ENCODE results near the gene RIC3.
"Not testable (repeated sequence)": the region's sequence is repeated elsewhere in the genome, so short reads cannot be mapped to it uniquely, and the experiment has no call there.

RIC3 gene

DNA sequence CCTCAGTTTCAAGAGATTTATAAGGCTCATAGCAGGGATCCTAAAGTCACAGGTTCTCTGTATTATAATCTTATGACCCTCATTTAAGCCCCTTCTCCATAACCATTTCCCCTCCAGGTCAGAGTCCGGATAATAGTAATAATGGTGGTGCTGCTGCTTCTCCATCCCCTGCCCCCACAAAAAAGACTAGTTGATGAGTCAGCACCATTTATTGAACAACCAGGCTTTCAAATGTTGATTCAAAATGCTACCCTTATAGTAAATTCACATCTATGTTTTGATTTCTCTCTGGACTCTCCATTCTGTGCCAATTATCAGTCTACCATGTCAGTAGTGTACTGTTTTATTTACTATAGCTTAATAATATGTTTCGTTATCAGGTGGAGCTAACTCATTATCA is 17.6 kb upstream of the RIC3 start:
- no peak for DNase-seq

DNA sequence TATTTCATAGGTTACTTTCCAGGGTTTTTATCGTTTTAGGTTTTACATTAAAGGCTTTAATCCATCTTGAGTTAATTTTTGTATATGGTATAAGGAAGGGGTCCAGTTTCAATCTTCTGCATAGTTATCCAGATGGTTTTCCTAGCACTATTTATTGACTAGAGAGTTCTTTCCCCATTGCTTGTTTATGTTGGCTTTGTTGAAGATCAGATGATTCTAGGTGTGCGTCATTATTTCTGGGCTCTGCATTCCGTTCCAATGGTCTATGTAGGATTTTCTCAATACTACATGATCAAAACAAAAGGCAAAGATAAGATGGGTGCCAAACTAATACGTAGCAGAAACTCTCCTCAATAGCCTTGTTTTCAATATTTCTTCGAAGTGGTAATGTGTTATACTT is 14.3 kb upstream of the RIC3 start:
- DNase-seq: no peak

DNA sequence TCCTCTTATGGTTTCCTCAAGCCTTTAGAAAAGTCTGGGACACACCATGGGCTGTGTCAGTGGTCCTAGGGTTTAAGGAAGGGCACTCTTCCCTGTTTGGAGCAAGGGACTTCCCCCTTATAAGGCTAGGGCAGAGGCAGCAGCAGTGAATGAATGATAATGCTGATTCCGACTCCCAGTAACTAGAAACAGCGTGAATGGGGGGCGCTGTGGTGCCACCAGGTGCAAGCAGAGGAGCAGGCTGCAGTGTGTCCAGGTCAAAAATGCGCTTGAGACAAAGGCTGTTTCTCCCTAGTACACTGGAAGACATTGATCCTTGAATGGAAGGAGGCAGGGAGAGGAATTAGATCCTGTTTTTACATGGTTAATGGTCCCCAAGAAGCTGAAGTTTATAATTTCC is 11.6 kb upstream of the RIC3 start:
- DNase-seq: no peak

DNA sequence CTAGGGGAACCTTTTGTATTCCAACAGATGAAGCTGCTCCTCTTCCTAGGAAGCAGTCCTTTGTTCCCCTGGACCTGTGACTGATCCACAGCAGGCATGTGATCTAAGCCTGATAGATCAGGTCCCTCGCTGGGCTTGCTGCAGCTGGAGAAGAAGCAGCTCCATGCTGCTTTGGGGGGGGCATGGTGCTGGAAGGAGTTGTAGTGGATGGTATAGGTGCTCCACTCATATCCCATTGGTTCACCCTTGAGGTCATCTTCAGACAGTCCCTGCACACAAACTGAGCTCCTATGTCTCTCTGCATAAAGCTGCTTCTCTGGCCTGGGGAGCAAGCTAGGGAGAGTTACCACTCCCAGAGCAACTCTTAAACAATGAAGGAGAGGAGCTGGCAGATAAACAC is 9.5 kb upstream of the RIC3 start:
- DNase-seq: no peak

DNA sequence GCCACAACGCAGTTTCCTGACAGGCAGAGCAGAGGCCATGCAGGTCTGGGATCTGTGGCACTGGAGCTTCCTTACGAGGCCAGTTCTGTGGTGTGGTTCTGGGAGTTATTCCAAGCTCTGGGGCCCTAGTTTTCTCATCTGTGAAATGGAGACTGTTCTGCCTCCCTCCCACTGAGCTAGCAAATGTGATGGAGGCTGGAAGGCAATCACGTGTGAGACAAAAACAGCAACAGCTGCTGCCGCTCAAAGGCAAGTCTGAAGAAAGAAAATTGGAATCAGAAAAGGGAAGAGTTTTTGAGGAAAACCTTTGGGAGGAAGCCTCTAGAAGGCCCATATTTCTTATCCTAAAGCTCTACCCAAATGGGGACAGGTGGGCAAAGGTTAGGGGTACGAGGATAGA is 8.3 kb upstream of the RIC3 start:
- no peak for DNase-seq

DNA sequence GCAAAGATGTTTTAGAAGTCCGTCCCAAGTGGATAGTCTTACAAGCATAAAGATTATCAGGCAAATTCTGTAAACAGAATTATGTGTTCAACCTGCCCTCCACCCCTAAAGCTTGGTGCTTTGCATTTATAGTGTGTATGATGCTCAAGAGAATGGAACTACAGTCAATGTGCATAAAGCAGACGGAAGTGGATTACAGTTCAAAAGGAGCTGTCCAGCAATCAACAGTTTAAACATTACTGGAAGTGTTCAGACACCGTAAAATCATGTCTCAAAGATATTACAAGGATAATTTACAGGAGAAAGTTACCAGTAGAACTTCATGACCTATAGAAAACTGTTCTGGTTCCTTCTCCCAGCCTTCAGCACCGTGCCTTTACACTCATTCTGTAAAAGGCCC is 1.0 kb downstream of the RIC3 start:
- DNase-seq: no peak

DNA sequence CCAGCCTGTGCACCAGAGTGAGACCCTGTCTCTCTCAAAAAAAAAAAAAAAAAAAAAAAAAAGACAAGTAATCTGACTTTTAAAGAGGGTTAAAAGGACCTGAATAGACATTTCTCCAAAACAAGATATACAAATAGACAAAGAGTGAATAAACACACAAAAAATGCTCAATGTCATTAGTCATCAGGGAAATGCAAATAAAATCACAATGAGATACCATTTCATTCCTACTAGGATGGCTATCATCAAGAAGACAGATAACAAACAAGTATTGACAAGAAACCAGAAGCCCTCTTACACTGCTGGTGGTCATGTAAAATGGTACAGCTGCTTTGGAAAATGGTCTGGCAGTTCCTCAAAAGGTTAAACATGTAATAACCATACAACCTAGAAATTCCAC is 4.1 kb downstream of the RIC3 start:
- DNase-seq: no peak

DNA sequence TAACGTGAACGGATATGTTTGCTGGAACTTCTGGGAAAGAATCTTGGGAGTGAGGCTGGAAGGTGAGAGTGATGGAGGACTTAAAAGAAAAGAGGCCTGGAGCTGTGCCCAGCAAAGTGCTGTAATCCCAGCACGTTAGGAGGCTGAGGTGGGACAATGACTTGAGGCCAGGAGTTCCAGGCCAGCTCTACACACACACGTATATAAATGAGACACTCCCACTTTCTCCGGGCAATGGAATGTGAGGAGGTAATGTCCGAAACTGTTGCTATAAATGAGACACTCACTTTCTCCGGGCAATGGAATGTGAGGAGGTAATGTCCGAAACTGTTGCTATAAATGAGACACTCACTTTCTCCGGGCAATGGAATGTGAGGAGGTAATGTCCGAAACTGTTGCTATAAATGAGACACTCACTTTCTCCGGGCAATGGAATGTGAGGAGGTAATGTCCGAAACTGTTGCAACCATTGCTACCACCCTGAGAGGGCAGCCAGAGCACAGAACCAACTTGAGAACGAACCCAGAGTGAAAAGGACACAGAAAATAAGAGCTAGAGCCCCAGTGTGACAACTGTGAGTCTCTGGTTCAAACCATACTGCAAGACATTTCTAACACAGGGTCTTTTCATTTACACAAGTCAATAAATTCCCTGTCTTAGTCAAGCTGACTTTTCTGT is 7.1 kb downstream of the RIC3 start:
- DNase-seq: not testable (repeated sequence)

DNA sequence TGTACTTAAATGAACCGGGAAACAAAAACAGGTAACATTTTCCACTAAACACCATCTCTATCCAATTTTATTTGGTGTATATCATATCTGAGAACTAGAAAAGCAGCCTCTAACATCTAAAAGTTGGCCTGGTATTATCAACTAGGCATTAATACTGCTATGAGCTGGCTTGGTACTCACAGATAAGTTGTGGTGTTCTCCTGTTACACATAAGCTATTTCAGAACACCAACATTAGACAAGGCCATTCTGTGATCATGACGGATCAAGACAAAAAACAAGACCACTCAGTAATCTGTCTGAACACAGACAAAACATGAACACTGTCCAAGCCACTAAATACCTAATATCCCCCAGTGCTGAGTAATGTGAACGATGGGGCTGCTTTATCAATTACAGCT is 11.9 kb downstream of the RIC3 start:
- no peak for DNase-seq

DNA sequence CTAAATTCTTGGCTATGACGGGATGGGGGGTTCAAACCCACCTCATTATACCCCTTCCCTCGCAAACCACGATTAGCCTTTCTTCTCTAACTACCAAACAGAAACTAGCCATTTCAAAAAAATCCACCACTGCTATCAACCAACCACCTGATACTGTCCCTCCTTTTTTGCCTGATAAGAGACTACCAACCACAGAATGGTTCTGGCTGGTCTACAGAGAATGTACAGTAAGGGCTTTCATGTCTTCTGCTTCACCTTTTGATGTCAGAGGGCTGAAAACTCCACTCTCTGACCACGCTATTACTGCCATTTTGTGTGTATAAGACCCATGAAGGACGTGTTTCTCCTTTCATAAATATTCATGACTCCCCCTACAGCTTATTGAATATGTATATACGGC is 19.1 kb downstream of the RIC3 start:
- no peak for DNase-seq

DNA sequence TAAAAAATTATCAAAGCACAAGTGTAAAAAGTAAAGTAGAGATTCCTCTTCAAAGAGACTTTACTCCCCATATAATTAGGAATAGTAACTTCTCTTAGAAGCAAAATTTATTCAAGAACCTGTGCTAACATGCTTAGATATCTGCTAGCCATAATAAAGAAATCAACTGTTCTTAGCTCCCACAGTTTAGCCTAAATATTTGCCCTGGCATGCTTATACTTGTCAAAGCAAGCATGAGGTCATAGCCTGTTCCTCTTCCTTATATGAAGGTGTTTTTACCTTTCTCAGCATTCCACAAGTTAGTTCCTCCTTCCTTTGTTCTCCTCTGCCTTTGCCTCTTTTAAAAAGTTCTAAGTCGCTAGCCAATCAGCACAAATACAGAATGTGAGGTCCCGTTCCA is 30.3 kb downstream of the RIC3 start:
- no peak for DNase-seq

DNA sequence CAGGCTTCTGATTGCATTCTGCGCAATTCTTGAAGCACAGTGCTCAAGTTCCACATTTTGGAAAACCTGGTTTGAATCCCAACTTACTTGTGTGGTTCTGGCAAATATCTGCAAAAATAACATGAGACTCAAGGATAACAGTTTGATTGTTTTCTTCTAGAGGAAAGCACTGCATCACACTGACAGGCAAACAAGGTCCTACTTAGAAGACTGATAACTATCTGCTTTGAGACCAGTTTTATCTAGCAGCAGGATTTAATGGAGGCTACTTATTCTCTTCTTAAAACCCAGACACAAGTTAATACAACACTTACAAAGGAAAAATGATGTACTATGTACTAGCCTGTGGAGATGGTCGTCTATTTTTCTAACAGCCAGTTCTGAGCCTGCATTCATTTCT is 41.4 kb downstream of the RIC3 start:
- no peak for DNase-seq

DNA sequence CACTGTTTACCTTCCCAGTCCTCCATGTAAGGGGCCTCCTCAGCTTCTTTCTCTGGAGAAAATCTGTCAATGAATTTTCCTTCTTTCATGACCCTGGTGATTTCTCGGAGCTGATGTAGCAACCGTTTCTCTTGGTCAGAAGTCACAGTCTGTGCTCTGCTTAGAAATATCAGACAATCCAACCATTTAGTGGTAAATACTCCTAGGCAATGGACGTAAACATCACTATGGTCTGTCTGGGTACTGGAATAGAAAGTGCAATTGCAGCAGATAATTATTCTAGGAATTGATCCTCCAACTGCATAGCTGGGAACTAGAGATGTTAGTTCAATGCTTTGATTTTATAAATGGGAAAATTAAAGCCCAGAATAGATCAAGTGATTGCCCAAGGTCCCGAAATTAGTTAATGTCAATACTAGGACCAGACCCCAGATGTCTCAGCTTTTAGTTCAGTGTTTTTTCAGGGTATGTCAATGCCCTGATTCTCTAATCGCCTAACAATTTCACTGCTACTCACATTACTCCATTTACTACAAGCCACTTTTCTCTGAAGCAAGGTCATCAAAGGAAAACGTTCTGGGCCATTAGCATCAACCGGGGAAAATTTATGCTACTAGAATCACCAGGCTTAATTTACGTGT is 42.1 kb downstream of the RIC3 start:
- DNase-seq: no peak

DNA sequence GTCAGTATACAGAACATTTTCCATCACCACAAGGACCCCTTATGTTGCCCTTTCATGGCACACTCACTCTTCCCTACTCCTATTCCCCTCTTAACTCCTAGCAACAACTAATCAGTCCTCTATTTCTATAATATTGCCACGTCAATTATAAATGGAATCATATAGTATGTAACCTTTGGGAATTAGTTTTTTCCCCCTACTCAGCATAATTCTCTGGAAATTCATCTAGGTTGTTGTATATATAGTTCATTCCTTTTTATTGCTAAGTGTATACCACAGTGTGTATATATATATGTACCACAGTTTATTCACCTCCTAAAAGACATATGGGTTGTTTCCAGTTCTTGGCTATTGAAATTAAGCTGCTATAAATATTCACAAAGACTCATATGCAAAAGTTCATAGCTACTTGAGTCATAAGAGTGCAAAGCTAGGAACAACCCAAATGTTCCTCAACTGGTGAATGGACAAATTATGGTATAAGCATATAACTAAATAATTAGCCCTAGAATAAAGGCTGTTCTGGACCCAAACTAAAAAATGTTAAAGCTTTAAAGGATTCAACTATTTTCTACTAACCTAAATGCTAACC is 46.6 kb downstream of the RIC3 start:
- no peak for DNase-seq

DNA sequence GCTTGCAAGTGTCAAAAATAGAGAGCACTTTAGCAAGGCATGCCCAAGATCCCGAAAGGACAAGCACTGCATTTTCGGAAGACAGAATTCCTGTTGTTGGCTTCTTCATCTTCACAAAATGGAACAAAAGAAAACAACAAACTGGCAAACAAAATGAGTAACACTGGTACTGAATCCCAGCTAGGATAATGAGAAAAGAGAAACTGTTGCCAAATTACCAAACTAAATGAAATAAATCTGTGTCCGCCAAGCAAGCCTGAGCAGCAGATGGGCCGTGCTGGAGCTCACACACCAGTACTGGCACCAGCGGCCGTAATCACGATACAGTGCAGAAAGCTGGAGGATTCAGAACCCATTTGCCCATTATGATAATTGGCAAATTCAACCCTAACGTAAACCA is 57.2 kb downstream of the RIC3 start:
- DNase-seq: no peak

DNA sequence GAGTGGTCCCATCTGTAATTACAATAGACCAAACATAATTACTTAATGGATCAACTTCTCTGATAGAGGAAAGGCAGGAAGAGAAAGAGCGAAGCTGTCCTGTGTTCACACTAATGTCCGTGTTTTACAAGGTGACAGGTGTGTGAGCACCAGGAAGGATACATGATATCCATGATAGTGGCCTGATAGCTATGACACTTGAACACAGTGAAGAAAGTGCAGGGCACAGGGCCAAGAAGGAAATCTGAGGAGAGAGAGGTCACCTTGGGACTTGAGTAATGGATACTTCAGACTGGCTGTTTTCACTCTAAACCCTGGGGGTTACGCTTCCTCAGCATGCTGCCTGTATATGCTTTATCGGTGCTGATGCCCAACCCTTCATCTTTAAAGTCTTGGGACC is 58.4 kb downstream of the RIC3 start:
- DNase-seq: no peak

DNA sequence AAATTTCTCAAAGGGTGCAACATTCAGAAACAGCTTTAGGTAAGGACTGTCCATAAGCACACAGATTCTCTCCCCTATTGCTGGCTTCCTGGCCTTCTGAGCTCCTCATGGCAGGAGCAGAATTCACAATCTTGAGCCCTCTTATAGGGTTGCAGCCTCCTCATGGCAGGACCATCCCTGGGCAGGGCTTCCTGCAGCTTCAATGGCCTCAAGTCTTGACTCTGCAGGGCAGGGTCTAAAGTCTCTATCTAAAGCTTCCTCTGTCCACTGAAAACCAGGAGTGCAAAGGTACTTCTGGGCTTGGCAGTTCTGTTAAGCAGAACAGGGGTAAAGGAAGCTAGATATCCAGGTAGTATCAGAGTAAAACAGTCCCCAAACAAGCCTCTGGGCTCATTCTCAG is 59.1 kb downstream of the RIC3 start:
- DNase-seq: no peak

DNA sequence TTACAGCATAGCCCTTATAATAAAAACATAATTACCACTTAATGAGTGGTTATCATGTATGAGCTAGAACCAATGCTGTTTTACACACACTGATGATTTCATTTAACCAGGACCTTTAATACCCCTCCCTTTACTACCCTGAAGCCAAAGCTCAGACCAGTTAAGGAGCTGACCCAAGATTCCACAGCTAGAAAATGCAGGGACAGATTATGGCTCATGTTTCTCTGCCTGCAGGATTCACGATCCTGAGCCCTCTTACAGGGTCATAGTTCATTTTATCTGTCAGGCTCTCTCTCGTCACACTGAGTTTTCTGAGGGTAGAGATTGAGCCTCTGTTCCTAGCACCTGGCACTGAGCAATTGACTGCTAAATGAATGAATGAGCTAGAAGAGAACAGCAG is 60.4 kb downstream of the RIC3 start:
- DNase-seq: no peak

DNA sequence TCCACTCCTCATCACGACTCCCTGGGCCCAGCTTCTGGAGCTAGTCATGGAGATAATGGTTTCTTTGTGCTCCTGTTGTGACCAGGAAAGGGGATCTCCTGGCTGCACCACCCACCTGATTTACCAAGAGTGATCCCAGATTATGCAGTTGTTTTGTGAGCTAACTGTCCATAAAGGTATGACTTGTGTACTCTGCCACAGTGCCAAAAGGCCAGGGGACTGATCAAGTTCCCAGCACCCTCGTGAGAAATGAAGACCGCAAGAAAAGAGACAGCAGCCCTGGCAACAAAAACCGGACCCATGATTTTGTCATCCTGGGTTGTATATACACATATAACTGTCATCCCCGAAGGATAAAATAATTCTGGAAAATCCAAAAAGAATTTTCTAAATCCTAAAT is 61.2 kb downstream of the RIC3 start:
- DNase-seq: no peak

DNA sequence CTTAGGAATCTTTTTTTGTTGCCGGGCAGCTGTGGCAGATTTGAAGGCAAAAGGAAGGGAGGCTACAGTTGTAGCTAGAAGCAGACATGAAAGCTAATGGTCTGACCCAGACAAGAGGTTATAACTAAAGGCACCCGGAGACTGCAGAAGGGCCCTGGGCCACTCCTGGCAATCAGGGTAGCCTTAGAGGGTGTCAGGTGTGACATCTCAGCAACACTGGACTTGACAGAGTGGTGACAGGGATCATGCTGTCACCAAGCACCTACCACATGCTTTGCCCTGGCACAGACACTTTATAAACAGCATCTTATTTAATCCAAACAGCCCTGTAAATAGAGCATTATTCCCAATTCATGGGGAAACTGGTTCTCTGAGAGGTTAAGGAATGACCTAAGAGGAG is 62.1 kb downstream of the RIC3 start:
- DNase-seq: no peak

DNA sequence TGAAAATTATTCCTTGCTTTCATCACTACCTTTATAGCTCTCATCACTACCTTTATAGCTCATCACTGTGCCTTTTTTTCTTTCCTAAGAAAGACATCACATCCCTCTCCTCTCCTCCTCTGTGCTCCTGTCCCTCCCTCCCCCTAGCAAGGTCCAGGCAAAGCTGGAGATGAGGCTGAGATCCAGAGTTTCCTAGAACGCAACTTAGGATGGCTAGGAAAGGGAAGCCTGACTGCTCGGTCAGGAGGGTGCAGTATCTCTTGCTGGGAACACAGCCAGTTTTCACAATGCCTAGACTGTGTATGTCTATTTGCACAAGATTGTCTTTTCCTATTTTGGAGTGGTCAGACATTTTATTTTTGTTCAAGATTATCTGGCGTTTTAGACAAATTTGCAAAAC is 63.2 kb downstream of the RIC3 start:
- no peak for DNase-seq

DNA sequence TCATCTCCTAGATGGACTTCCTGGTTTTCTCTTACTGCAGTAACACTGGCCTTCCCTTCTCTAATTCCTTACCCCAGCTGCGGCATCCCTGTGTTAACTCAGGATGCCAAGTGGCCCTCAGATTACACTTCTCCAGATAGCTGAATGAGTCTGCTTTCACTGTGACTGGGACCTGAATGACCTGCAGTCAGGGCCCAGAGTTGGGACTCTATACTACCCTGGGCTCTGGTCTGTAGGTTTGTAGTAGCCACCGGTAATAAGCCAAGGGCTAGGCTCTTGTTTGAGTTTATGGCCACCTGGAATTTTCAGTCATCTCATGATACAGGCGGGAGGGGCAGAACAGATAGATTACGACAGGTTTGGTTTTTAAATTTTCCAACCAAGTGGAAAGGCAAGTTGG is 63.7 kb downstream of the RIC3 start:
- DNase-seq: no peak

DNA sequence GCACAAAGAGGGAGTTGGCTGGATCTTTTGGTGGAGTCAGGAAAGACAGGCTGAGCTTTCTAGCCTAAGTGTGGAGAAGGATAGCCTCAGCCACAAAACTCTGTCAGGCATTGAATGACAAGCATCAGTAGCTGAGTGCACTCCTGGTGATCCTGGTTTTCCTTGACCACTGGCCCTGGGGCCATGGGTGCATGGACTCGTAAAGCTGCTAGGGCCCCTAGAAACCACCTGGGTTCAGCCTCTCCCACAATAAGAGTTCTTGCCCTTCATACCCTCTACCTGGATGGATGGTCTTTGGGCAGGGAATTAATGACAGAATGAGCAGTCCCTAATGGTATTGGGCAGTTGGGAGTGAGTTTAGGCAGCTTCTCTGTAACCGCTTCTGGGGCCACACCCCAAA is 64.9 kb downstream of the RIC3 start:
- DNase-seq: no peak

DNA sequence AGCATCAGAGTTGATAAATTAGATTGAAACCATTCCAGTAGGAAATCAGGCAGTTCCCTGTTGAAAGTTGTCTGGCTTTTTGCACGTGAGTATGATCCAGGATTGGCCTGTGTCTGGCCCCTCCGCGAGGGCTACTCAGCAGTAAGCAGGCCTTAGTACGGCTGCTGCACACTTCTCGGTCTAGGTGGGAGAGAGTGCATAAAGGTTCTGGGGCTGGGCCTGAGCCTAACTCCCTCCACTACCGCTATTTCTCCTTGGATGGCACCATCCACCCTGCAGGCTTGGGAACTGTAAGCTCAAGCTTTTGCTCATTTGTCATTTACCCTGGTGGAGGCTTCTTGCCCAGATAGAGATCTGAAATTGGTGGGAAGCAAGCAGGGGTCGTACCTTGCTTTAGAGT is 65.9 kb downstream of the RIC3 start:
- no peak for DNase-seq

Data from SHP77 treated with DMSO at 0.1 percent for 48 hours (cell line).